Keratinocyte (primary cell): Measurements from ENCODE around the gene TMEM14B.

Source experiments
- EZH2 ChIP-seq: IDR thresholded peaks from one replicate; pipeline ENCODE4 v1.6.1; 2012; ENCODE audit warnings: inconsistent platforms, mild to moderate bottlenecking, low read length, moderate library complexity
- TF ChIP-seq, protein P1 (sequence below), 3 experiments: IDR thresholded peaks in 1 of 3; conservative IDR thresholded peaks in 1 of 3; optimal IDR thresholded peaks in 1 of 3; 2 replicates in 2 of 3; 3 replicates in 1 of 3; pipeline versions ENCODE3 to v1.5.1; 2011; ENCODE audit warnings: low read length in 3 of 3, mild to moderate bottlenecking in 3 of 3, moderate library complexity in 2 of 3, control low read depth in 1 of 3, inconsistent platforms in 1 of 3; ENCODE audit not compliant: insufficient read depth in 2 of 3; ENCODE audit errors: extremely low read depth in 1 of 3

DNA sequence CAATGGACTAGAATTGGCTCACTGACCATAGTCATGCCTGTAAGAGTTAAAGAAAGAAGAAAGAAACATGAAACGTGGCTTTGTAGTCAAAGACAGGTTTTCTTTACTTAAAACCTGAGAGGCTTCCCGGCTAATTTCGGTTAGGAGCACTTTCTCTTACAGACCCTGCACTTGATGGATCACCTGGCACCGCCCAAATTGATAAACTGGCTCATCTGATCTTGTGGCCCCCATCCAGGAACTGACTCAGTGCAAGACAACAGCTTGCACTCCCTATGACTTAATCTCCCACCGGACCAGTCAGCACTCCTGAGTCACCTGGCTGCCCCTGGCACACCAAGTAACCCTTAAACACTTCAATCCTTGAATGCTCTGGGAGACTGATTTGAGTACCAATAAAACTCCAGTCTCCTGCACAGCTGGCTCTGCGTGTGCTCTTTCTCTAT is 12.3 kb downstream of the TMEM14B start:
- no peak for TF ChIP-seq EZH2
- TF ChIP-seq, protein P1, sequence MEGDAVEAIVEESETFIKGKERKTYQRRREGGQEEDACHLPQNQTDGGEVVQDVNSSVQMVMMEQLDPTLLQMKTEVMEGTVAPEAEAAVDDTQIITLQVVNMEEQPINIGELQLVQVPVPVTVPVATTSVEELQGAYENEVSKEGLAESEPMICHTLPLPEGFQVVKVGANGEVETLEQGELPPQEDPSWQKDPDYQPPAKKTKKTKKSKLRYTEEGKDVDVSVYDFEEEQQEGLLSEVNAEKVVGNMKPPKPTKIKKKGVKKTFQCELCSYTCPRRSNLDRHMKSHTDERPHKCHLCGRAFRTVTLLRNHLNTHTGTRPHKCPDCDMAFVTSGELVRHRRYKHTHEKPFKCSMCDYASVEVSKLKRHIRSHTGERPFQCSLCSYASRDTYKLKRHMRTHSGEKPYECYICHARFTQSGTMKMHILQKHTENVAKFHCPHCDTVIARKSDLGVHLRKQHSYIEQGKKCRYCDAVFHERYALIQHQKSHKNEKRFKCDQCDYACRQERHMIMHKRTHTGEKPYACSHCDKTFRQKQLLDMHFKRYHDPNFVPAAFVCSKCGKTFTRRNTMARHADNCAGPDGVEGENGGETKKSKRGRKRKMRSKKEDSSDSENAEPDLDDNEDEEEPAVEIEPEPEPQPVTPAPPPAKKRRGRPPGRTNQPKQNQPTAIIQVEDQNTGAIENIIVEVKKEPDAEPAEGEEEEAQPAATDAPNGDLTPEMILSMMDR (optimal IDR thresholded peaks at IDR 0.05 in 1 of 3, IDR thresholded peaks at IDR 0.05 in 1 of 3, conservative IDR thresholded peaks at IDR 0.05 in 1 of 3; ENCODE audit: extremely low read depth in 1 of 3, insufficient read depth in 2 of 3, low read length in 3 of 3): no peak
